Measurements from ENCODE around the gene NFAM1. TPM values are rescaled to one million over a fixed set of nuclear protein-coding genes. Genes with fewer than 3 reads are reported as not detected.

NFAM1 gene
- total RNA-seq, 1 donor from 2014 or later = 0.19 TPM

- no peak overlapping the region for H3K27ac ChIP-seq
- H3K79me2 ChIP-seq (ENCODE audit: low read depth) = no peaks in the 10 kb centered on the region
- Mint-ChIP-seq H3K27ac (peak overlapping the region; percentile 89), H3K27me3 (ENCODE audit: insufficient read depth, low read depth) (peaks cover 13% of the 10 kb centered on the region), H3K36me3 (no peaks in the 10 kb centered on the region), H3K4me1 (peaks cover 61% of the 10 kb centered on the region), H3K4me3 (no peak overlapping the region), H3K9me3 (no peaks in the 10 kb centered on the region)
- no peak overlapping the region for H2AFZ ChIP-seq (replicated peaks)
- peaks cover 14% of the 10 kb centered on the region for H3K4me1 ChIP-seq
- H3K27me3 ChIP-seq = no peaks in the 10 kb centered on the region
- no peak overlapping the region for H3K4me2 ChIP-seq
- no peak for TF ChIP-seq EZH2 (IDR thresholded peaks at IDR 0.05)
- TF ChIP-seq EZH2phosphoT487 (IDR thresholded peaks at IDR 0.05) = no peak
- TF ChIP-seq CTCF (IDR thresholded peaks at IDR 0.05) = no peak
- H3K4me3 ChIP-seq = no peak overlapping the region
- no peaks in the 10 kb centered on the region for H4K20me1 ChIP-seq (ENCODE audit: low read depth)
- H3F3A ChIP-seq (ENCODE audit: low read depth) = peaks cover 9% of the 10 kb centered on the region
- H3K9me3 ChIP-seq (ENCODE audit: low read depth) = no peaks in the 10 kb centered on the region
- no peak for DNase-seq (ENCODE audit: low spot score)
- H3K36me3 ChIP-seq = no peaks in the 10 kb centered on the region
- H3K9ac ChIP-seq = no peak overlapping the region
Measured at GRCh38 chr22:42417645-42418305, 14.4 kb downstream of the NFAM1 start.

- Histone ChIP-seq H3K4me3 (no peak overlapping the region), H3K9ac (no peak overlapping the region), H2AFZ (replicated peaks) (no peak overlapping the region), H3K4me1 (peaks cover 18% of the 10 kb centered on the region), H3K4me2 (no peak overlapping the region), H3K9me3 (ENCODE audit: low read depth) (no peaks in the 10 kb centered on the region), H4K20me1 (ENCODE audit: low read depth) (no peaks in the 10 kb centered on the region), H3K79me2 (ENCODE audit: low read depth) (no peaks in the 10 kb centered on the region), H3F3A (ENCODE audit: low read depth) (peaks cover 13% of the 10 kb centered on the region), H3K36me3 (no peaks in the 10 kb centered on the region), H3K27ac (no peak overlapping the region), H3K27me3 (no peaks in the 10 kb centered on the region)
- H3K27me3 Mint-ChIP-seq (ENCODE audit: insufficient read depth, low read depth) = peaks cover 9% of the 10 kb centered on the region
- no peak for DNase-seq (ENCODE audit: low spot score)
- H3K9me3 Mint-ChIP-seq = no peaks in the 10 kb centered on the region
- H3K27ac Mint-ChIP-seq = peak overlapping the region; percentile 89
- peaks cover 67% of the 10 kb centered on the region for H3K4me1 Mint-ChIP-seq
- H3K36me3 Mint-ChIP-seq = no peaks in the 10 kb centered on the region
- no peak overlapping the region for H3K4me3 Mint-ChIP-seq
- no peak for TF ChIP-seq CTCF (IDR thresholded peaks at IDR 0.05)
- no peak for TF ChIP-seq EZH2 (IDR thresholded peaks at IDR 0.05)
- TF ChIP-seq EZH2phosphoT487 (IDR thresholded peaks at IDR 0.05) = no peak
Measured at GRCh38 chr22:42416671-42417230, 15.5 kb downstream of the NFAM1 start.

- Histone ChIP-seq H3K4me2 (no peak overlapping the region), H3K9ac (no peak overlapping the region), H2AFZ (replicated peaks) (no peak overlapping the region), H4K20me1 (ENCODE audit: low read depth) (no peaks in the 10 kb centered on the region), H3K27me3 (no peaks in the 10 kb centered on the region), H3F3A (ENCODE audit: low read depth) (peaks cover 13% of the 10 kb centered on the region), H3K79me2 (ENCODE audit: low read depth) (no peaks in the 10 kb centered on the region), H3K9me3 (ENCODE audit: low read depth) (no peaks in the 10 kb centered on the region), H3K4me1 (peaks cover 18% of the 10 kb centered on the region), H3K4me3 (no peak overlapping the region), H3K27ac (no peak overlapping the region), H3K36me3 (no peaks in the 10 kb centered on the region)
- H3K4me3 Mint-ChIP-seq = peak overlapping the region; percentile 1
- TF ChIP-seq EZH2phosphoT487 (IDR thresholded peaks at IDR 0.05) = no peak
- no peak for TF ChIP-seq CTCF (IDR thresholded peaks at IDR 0.05)
- TF ChIP-seq EZH2 (IDR thresholded peaks at IDR 0.05) = no peak
- no peaks in the 10 kb centered on the region for H3K9me3 Mint-ChIP-seq
- H3K36me3 Mint-ChIP-seq = no peaks in the 10 kb centered on the region
- DNase-seq (ENCODE audit: low spot score) = no peak
- peaks cover 17% of the 10 kb centered on the region for H3K27me3 Mint-ChIP-seq (ENCODE audit: insufficient read depth, low read depth)
- peak overlapping the region; percentile 45 for H3K27ac Mint-ChIP-seq
- peaks cover 58% of the 10 kb centered on the region for H3K4me1 Mint-ChIP-seq
Measured at GRCh38 chr22:42414565-42415303, 17.5 kb downstream of the NFAM1 start.

Measured in neural progenitor cell (in vitro differentiated cells).